HEK293T (cell line): ENCODE measurements around the gene MAPKAPK5.

Experiments used
- FOXM1 ChIP-seq: fragments of 450-650 bp; IDR thresholded peaks from 2 replicates; pipeline ENCODE4 v1.6.1; 2017; ENCODE audit warnings: mild to moderate bottlenecking, borderline replicate concordance
- NFRKB ChIP-seq: fragments of 450-650 bp; IDR thresholded peaks from 2 replicates; pipeline ENCODE4 v1.6.1; 2016; ENCODE audit warnings: mild to moderate bottlenecking, moderate library complexity
- SUZ12 ChIP-seq: fragments of 450-650 bp; IDR thresholded peaks from 2 replicates; pipeline ENCODE4 v1.6.1; 2016; ENCODE audit warnings: mild to moderate bottlenecking

DNA sequence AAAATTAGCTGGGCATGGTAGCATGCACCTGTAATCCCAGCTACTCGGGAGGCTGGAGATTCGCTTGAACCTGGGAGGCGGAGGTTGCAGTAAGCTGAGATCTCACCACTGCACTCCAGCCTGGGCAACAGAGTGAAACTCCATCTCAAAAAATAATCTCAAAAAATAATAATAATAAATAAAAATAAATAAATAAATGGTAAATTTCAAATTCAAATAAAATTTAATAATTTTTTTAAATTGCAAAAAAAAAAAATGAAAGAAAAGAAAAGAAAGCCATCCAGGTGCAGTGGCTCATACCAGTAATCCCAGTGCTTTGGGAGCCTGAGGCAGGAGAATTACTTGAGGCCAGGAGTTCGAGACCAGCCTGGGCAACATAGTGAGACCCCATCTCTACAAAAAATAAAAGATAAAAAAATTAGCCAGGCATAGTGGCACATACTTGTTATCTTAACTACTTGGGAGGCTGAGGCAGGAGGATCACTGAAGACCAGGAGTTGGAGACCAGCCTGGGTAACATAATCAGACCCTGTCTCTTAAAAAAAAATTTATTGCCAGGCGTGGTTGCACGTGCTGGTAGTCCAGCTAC, 38.9 kb upstream of the MAPKAPK5 start:
- TF ChIP-seq SUZ12 (no peak), NFRKB (no peak), FOXM1 (no peak)
